ENCODE results near the gene DCTN1. TPM values are rescaled to one million over a fixed set of nuclear protein-coding genes. Genes with fewer than 3 reads are reported as not detected.

DCTN1 gene
- total RNA-seq: 136 and 153 TPM in 2 replicates

- TF ChIP-seq CTCF (IDR thresholded peaks at IDR 0.05; ENCODE audit: insufficient read depth, low read depth, low read length): no peak
- DNase-seq (ENCODE audit: low read depth): peak; percentile 66
- peak within 1 kb of the TSS; percentile 65 for H3K4me3 ChIP-seq (ENCODE audit: low read depth, low read length)
Measured at GRCh38 chr2:74379851-74380789, at the start of gene DCTN1. DCTN1 (minus strand) TSS chr2:74380311; CDS start chr2:74380037, 274 bp downstream.

GRCh38 chr2:74428675-74429074 lies 48.6 kb upstream of the DCTN1 start:
- H3K4me3 ChIP-seq (ENCODE audit: low read depth, low read length): no peak overlapping the region
- DNase-seq (ENCODE audit: low read depth): no peak
- TF ChIP-seq CTCF (IDR thresholded peaks at IDR 0.05; ENCODE audit: insufficient read depth, low read depth, low read length): no peak

DNA sequence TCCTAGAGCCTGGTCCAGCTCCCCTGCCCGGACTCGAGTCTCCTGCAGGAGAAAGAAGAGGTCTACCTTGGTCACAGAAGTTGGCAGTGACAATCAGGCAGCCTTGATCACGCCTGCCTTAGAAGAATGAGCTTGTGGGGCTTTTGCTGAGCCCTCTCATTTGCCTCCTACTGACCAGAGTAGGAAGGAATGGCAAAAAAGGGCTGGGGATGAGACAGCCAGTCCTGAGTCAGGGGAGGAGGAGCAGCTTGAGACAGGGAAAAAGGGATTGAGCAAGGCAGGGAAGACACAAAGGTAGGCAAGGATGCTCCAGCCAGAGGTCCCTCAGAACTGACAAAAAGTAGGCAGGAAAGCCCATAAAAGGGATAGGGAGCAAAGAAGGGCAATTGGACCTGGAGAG lies 47.4 kb upstream of the DCTN1 start:
- H3K4me3 ChIP-seq (ENCODE audit: low read depth, low read length): no peak overlapping the region
- DNase-seq (ENCODE audit: low read depth): no peak
- TF ChIP-seq CTCF (IDR thresholded peaks at IDR 0.05; ENCODE audit: insufficient read depth, low read depth, low read length): no peak

GRCh38 chr2:74426181-74426758 lies 46.2 kb upstream of the DCTN1 start:
- TF ChIP-seq CTCF (IDR thresholded peaks at IDR 0.05; ENCODE audit: insufficient read depth, low read depth, low read length): no peak
- no peak for DNase-seq (ENCODE audit: low read depth)
- no peak overlapping the region for H3K4me3 ChIP-seq (ENCODE audit: low read depth, low read length)

DNA sequence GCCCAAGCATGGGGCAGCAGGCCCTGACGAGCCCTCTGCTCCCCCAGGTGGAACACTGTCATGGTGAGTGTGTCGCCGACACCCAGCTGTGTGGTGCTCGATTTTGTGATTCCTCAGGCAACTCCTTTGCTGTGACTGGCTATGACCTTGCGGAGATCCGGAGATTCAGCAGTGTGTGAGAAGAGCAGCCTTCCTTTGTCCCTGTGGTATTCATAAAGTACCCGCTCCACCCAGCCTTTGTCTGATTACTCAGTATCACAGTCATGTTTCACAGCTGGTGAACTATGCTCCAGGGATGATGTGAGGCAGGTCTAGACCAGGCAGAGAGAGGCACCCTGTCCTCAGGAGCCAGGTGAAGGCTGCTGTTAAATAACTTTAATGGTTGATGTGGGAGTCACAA lies 45.4 kb upstream of the DCTN1 start:
- H3K4me3 ChIP-seq (ENCODE audit: low read depth, low read length): no peak overlapping the region
- no peak for TF ChIP-seq CTCF (IDR thresholded peaks at IDR 0.05; ENCODE audit: insufficient read depth, low read depth, low read length)
- no peak for DNase-seq (ENCODE audit: low read depth)

- DNase-seq (ENCODE audit: low read depth): no peak
- no peak for TF ChIP-seq CTCF (IDR thresholded peaks at IDR 0.05; ENCODE audit: insufficient read depth, low read depth, low read length)
Measured at GRCh38 chr2:74424995-74425406, 44.9 kb upstream of the DCTN1 start.

More at GRCh38 chr2:74424995-74425406, 44.9 kb upstream of the DCTN1 start:
- no peak overlapping the region for H3K4me3 ChIP-seq (ENCODE audit: low read depth, low read length)
